Calu3 (cell line): ENCODE results near the gene SMIM35. TPM values are rescaled to one million over a fixed set of nuclear protein-coding genes. Genes with fewer than 3 reads are reported as not detected.

Source experiments
- BruUV-seq: library from RNA; stranded (reverse); fragments of 400-500 nt; replicated peaks from 2 replicates; lab custom pipeline; 2021; lab: Mats Ljungman, UMichigan
- CTCF ChIA-PET: fragments of 300-600 bp; sonication (Branson Sonifier 250); formaldehyde crosslinking; loops from one replicate; lab custom pipeline; 2022; ENCODE audit warnings: antibody characterized with exemption; lab: Charles Lee
- DNase-seq: peaks from one replicate; pipeline ENCODE4 v3.0.0; 2022
- H3K27ac Mint-ChIP-seq: one replicate; pipeline ENCODE4 v1.8.0; 2022; ENCODE audit warnings: mixed read lengths; ENCODE audit not compliant: unreplicated experiment
- H3K27me3 Mint-ChIP-seq: one replicate; pipeline ENCODE4 v1.8.0; 2022; ENCODE audit warnings: mixed read lengths; ENCODE audit not compliant: unreplicated experiment
- H3K36me3 Mint-ChIP-seq: one replicate; pipeline ENCODE4 v1.8.0; 2022; ENCODE audit warnings: mild to moderate bottlenecking, moderate library complexity, mixed read lengths; ENCODE audit not compliant: insufficient read depth, unreplicated experiment
- H3K4me1 Mint-ChIP-seq: one replicate; pipeline ENCODE4 v1.8.0; 2022; ENCODE audit warnings: mild to moderate bottlenecking, low read depth, mixed read lengths; ENCODE audit not compliant: unreplicated experiment
- H3K4me3 Mint-ChIP-seq: one replicate; pipeline ENCODE4 v1.8.0; 2022; ENCODE audit warnings: mild to moderate bottlenecking, low read depth, moderate library complexity, mixed read lengths; ENCODE audit not compliant: unreplicated experiment
- H3K9me3 Mint-ChIP-seq: one replicate; pipeline ENCODE4 v1.8.0; 2022; ENCODE audit warnings: low read depth, mixed read lengths; ENCODE audit not compliant: unreplicated experiment
- CTCF ChIP-seq: fragments of 200-600 bp; IDR thresholded peaks from one replicate; pipeline ENCODE4 v1.8.0; 2022; ENCODE audit warnings: antibody characterized with exemption; ENCODE audit not compliant: unreplicated experiment
- intact Hi-C: fragments of 100-400 bp; cut with micrococcal nuclease; formaldehyde crosslinking; loops from one replicate; pipeline ENCODE4 v1.10.0; 2022; ENCODE audit not compliant: unreplicated experiment
- total RNA-seq: library from RNA; stranded (reverse); gene quantifications from 2 replicates; pipeline ENCODE4 v1.2.3, GENCODE V29; 2022

Gene SMIM35
- total RNA-seq, 1 experiment from 2014 or later: not detected

- TF ChIP-seq CTCF: no peak
- Mint-ChIP-seq H3K9me3 (peaks cover 11% of the 10 kb centered on the region), H3K27ac (no peak overlapping the region), H3K27me3 (peaks cover 49% of the 10 kb centered on the region), H3K4me3 (no peak overlapping the region), H3K4me1 (no peaks in the 10 kb centered on the region), H3K36me3 (no peaks in the 10 kb centered on the region)
- BruUV-seq: no TSS peak
- DNase-seq: no peak
- intact Hi-C loops: no loop called here
- CTCF ChIA-PET: interaction anchor here (0.7 kb wide), 1 partner anchor 1755 kb away, joined by 3 read pairs; no protein-coding TSS in a partner anchor
Observed at GRCh38 chr11:118021146-118021545, 65.6 kb downstream of the SMIM35 start.

GRCh38 chr11:118018401-118018800 is 68.4 kb downstream of the SMIM35 start:
- no peaks in the 10 kb centered on the region for H3K4me1 Mint-ChIP-seq
- H3K36me3 Mint-ChIP-seq: no peaks in the 10 kb centered on the region
- H3K4me3 Mint-ChIP-seq: no peak overlapping the region
- TF ChIP-seq CTCF: no peak
- H3K9me3 Mint-ChIP-seq: peaks cover 13% of the 10 kb centered on the region
- no TSS peak for BruUV-seq
- intact Hi-C loops: no loop called here
- CTCF ChIA-PET: no interaction called here
- H3K27ac Mint-ChIP-seq: no peak overlapping the region
- peaks cover 65% of the 10 kb centered on the region for H3K27me3 Mint-ChIP-seq
- DNase-seq: no peak

DNA sequence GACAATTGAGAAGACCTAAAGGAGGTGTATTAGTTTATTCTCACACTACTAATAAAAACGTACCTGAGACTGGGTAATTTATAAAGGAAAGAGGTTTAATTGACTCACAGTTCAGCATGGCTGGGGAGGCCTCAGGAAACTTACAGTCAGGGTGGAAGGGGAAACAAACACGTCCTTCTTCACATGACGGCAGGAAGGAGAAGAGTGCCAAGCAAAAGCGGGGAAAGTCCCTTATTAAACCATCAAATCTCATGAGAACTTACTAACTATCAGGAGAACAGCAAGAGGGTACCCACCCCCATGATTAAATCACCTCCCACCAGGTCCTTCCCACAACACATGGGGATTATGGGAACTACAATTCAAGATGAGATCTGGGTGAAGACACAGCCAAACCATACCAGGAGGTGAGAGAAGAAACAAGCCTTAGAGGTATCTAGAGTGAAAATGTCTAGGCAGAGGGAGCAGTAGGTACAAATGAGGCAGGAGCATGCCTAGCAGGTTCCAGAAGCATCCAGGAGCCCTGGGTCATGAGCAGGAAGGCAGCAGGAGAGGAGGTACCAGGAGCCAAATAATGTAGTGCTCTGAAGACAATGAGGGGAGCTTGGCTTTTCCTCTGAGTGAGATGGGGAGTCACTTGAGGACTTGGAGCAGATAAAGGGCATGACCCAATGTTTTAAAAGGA is 69.0 kb downstream of the SMIM35 start:
- no peak for TF ChIP-seq CTCF
- Mint-ChIP-seq H3K4me1 (no peaks in the 10 kb centered on the region), H3K27me3 (peaks cover 66% of the 10 kb centered on the region), H3K9me3 (peaks cover 13% of the 10 kb centered on the region), H3K27ac (no peak overlapping the region), H3K4me3 (no peak overlapping the region), H3K36me3 (no peaks in the 10 kb centered on the region)
- intact Hi-C loops: no loop called here
- CTCF ChIA-PET: no interaction called here
- no TSS peak for BruUV-seq
- DNase-seq: no peak

- TF ChIP-seq CTCF: no peak
- Mint-ChIP-seq H3K27me3 (peaks cover 66% of the 10 kb centered on the region), H3K27ac (no peak overlapping the region), H3K4me1 (no peaks in the 10 kb centered on the region), H3K9me3 (peaks cover 13% of the 10 kb centered on the region), H3K36me3 (no peaks in the 10 kb centered on the region), H3K4me3 (no peak overlapping the region)
- no peak for DNase-seq
- CTCF ChIA-PET: no interaction called here
- intact Hi-C loops: no loop called here
- BruUV-seq: no TSS peak
Observed at GRCh38 chr11:118017111-118017510, 69.7 kb downstream of the SMIM35 start.
